IPS-20b (cell line): ENCODE results near the gene ABCD1.

Experiments
- H3K27ac ChIP-seq: one replicate; pipeline ENCODE4 v1.5.1; 2013; ENCODE audit warnings: low read length
- H3K27me3 ChIP-seq: 2 replicates; pipeline ENCODE4 v1.6.1; 2013; ENCODE audit warnings: mild to moderate bottlenecking, low read length, inconsistent platforms; ENCODE audit not compliant: insufficient read depth
- H3K36me3 ChIP-seq: 2 replicates; pipeline ENCODE4 v1.6.1; 2013; ENCODE audit warnings: low read depth, mild to moderate bottlenecking, inconsistent platforms, low read length, moderate library complexity; ENCODE audit not compliant: insufficient read depth
- H3K4me1 ChIP-seq: 2 replicates; pipeline ENCODE4 v1.6.1; 2013; ENCODE audit warnings: mild to moderate bottlenecking, control low read depth, inconsistent platforms, low read length, moderate library complexity; ENCODE audit not compliant: insufficient read depth
- H3K4me3 ChIP-seq: 2 replicates; pipeline ENCODE4 v1.5.1; 2013; ENCODE audit warnings: mild to moderate bottlenecking, low read length, inconsistent platforms
- H3K9ac ChIP-seq: 2 replicates; pipeline ENCODE4 v1.6.1; 2013; ENCODE audit warnings: low read depth, mild to moderate bottlenecking, inconsistent platforms, low read length, moderate library complexity
- H3K9me3 ChIP-seq: 2 replicates; pipeline ENCODE4 v1.6.1; 2013; ENCODE audit warnings: mild to moderate bottlenecking, low read depth, low read length, inconsistent platforms; ENCODE audit not compliant: insufficient read depth

ABCD1 gene

DNA sequence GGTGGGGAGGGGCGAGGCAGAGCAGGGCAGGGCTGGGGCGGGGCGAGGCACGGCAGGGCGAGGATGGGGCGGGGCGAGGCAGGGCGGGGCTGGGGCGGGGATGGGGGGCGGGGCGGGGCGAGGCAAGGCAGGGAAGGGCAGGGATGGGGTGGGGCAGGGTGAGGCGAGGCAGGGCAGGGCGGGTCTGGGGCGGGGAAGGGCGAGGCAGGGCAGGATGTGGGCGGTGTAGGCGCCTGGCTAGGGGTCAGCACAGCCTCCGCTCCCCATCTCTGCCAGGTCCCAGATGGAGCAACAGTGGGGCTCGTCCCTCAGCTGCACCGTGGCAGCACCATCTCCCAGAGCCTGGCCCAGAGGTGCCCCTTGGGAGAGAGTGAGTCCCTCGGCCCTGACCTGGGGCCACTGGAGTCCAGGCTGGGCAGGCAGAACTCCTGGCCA is 52.0 kb downstream of the ABCD1 start:
- no peak overlapping the region for H3K9ac ChIP-seq
- no peaks in the 10 kb centered on the region for H3K9me3 ChIP-seq
- H3K27me3 ChIP-seq, result no peaks in the 10 kb centered on the region
- H3K27ac ChIP-seq, result no peak overlapping the region
- no peaks in the 10 kb centered on the region for H3K36me3 ChIP-seq
- H3K4me1 ChIP-seq, result no peaks in the 10 kb centered on the region
- H3K4me3 ChIP-seq, result no peak overlapping the region

DNA sequence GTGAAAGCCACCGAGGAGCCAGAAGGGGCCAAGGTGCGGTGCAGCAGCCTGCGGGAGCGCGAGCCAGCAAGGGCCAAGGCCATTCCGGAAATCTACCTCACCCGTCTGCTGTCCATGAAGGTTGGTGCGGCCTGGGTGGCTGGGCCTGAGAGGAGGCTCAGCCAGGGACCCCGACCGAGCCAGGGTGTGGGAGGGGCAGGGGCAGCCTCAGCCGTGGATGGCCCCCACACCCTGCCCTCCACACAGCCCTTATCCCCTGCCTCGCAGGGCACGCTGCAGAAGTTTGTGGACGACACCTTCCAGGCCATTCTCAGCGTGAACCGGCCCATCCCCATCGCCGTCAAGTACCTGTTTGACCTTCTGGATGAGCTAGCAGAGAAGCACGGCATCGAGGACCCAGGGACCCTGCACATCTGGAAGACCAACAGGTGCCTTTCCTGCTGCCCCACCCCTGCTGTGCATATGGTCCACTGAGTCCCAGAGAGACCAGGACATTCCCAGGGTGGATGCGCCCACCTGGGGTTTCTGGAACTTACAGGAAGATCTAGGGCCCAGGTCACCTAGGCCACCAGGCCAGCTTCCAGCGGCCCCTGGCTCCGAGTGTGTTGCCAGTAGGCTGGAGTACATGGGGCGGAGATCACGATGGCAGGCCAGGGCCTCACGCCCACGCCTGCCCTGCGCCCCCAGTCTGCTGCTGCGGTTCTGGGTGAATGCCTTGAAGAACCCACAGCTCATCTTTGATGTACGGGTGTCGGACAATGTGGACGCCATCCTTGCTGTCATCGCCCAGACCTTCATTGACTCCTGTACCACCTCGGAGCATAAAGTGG is 52.8 kb downstream of the ABCD1 start:
- Histone ChIP-seq H3K4me1 (no peaks in the 10 kb centered on the region), H3K36me3 (no peaks in the 10 kb centered on the region), H3K27me3 (no peaks in the 10 kb centered on the region), H3K27ac (no peak overlapping the region), H3K9ac (no peak overlapping the region), H3K9me3 (no peaks in the 10 kb centered on the region), H3K4me3 (no peak overlapping the region)

GRCh38 chrX:153778181-153778580 is 53.5 kb downstream of the ABCD1 start:
- no peaks in the 10 kb centered on the region for H3K9me3 ChIP-seq
- no peaks in the 10 kb centered on the region for H3K4me1 ChIP-seq

GRCh38 chrX:153778684-153779101 is 54.0 kb downstream of the ABCD1 start:
- H3K27me3 ChIP-seq, result no peaks in the 10 kb centered on the region

More at GRCh38 chrX:153778181-153778580, 53.5 kb downstream of the ABCD1 start:
- Histone ChIP-seq H3K9ac (no peak overlapping the region), H3K4me3 (no peak overlapping the region), H3K27ac (no peak overlapping the region), H3K36me3 (no peaks in the 10 kb centered on the region), H3K27me3 (no peaks in the 10 kb centered on the region)

GRCh38 chrX:153779891-153780677 is 55.4 kb downstream of the ABCD1 start:
- no peaks in the 10 kb centered on the region for H3K4me1 ChIP-seq
- H3K4me3 ChIP-seq, result no peak overlapping the region
- no peaks in the 10 kb centered on the region for H3K9me3 ChIP-seq
- H3K27ac ChIP-seq, result no peak overlapping the region
- H3K36me3 ChIP-seq, result no peaks in the 10 kb centered on the region
- no peaks in the 10 kb centered on the region for H3K27me3 ChIP-seq
- H3K9ac ChIP-seq, result no peak overlapping the region

More at GRCh38 chrX:153778684-153779101, 54.0 kb downstream of the ABCD1 start:
- no peaks in the 10 kb centered on the region for H3K9me3 ChIP-seq
- no peaks in the 10 kb centered on the region for H3K36me3 ChIP-seq
- H3K4me1 ChIP-seq, result no peaks in the 10 kb centered on the region
- H3K9ac ChIP-seq, result no peak overlapping the region
- H3K27ac ChIP-seq, result no peak overlapping the region
- H3K4me3 ChIP-seq, result no peak overlapping the region

GRCh38 chrX:153780678-153781427 is 56.2 kb downstream of the ABCD1 start, which contains the start of gene SRPK3:
Gene SRPK3, plus strand, starts transcription at chrX:153781041. Its CDS starts 46 bp downstream, at chrX:153781087.
- Histone ChIP-seq H3K27ac (no peak within 1 kb of the TSS), H3K36me3 (no peaks in the 10 kb centered on the region), H3K9me3 (no peaks in the 10 kb centered on the region), H3K4me1 (no peaks in the 10 kb centered on the region), H3K4me3 (no peak within 1 kb of the TSS), H3K9ac (no peak within 1 kb of the TSS), H3K27me3 (no peaks in the 10 kb centered on the region)

- Histone ChIP-seq H3K27ac (no peak overlapping the region), H3K36me3 (no peaks in the 10 kb centered on the region), H3K4me1 (no peaks in the 10 kb centered on the region), H3K4me3 (no peak overlapping the region), H3K9me3 (no peaks in the 10 kb centered on the region), H3K9ac (no peak overlapping the region), H3K27me3 (no peaks in the 10 kb centered on the region)
These were observed 56.9 kb downstream of the ABCD1 start for GRCh38 chrX:153781428-153782047.

GRCh38 chrX:153782313-153782712 is 57.7 kb downstream of the ABCD1 start:
- Histone ChIP-seq H3K36me3 (no peaks in the 10 kb centered on the region), H3K4me1 (no peaks in the 10 kb centered on the region), H3K27me3 (no peaks in the 10 kb centered on the region), H3K9me3 (no peaks in the 10 kb centered on the region), H3K9ac (no peak overlapping the region), H3K27ac (no peak overlapping the region), H3K4me3 (no peak overlapping the region)

DNA sequence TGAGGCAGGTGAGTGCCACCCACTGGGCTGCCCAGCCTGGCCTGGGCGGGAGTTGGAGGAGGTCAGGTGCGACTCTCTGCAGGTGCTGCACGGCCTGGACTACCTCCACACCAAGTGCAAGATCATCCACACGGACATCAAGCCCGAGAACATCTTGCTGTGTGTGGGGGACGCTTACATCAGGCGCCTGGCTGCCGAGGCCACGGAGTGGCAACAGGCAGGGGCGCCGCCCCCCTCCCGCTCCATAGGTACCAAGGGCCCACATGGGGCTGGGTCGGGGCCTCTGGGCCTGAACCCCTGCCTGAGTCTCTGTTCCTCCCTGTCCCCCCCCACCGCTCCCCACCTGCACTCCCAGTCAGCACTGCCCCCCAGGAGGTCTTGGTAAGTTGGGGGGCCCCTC is 58.2 kb downstream of the ABCD1 start:
- Histone ChIP-seq H3K27me3 (no peaks in the 10 kb centered on the region), H3K4me3 (no peak overlapping the region), H3K4me1 (no peaks in the 10 kb centered on the region), H3K36me3 (no peaks in the 10 kb centered on the region), H3K9me3 (no peaks in the 10 kb centered on the region), H3K9ac (no peak overlapping the region), H3K27ac (no peak overlapping the region)

GRCh38 chrX:153783378-153784013 is 58.8 kb downstream of the ABCD1 start:
- Histone ChIP-seq H3K36me3 (no peaks in the 10 kb centered on the region), H3K4me3 (no peak overlapping the region), H3K9me3 (no peaks in the 10 kb centered on the region), H3K4me1 (no peaks in the 10 kb centered on the region), H3K27me3 (no peaks in the 10 kb centered on the region), H3K9ac (no peak overlapping the region), H3K27ac (no peak overlapping the region)
